ENCODE data around the gene TICAM1. TPM values are rescaled to one million over a fixed set of nuclear protein-coding genes. Genes with fewer than 3 reads are reported as not detected.

Gene TICAM1
- total RNA-seq, 2 experiments from 2014 or later: 14.7 to 15.0 TPM

- no peak overlapping the region for H3K27ac Mint-ChIP-seq
- peaks cover 3% of the 10 kb centered on the region for H3K9me3 Mint-ChIP-seq
- Histone ChIP-seq H3K9me3 (ENCODE audit: control insufficient read depth in 1 of 2, insufficient read depth in 1 of 2, low read length in 2 of 2) (peaks cover 0 to 6% of the 10 kb centered on the region in 2 experiments), H3K27ac (ENCODE audit: low read depth in 1 of 2, low read length in 2 of 2) (no peak overlapping the region), H3K36me3 (ENCODE audit: insufficient read depth, low read length) (no peaks in the 10 kb centered on the region), H3K27me3 (ENCODE audit: control insufficient read depth in 1 of 2, insufficient read depth in 2 of 2, low read length in 2 of 2) (peaks cover 0 to 9% of the 10 kb centered on the region in 2 experiments), H3K4me3 (ENCODE audit: low read length) (no peak overlapping the region), H3K4me1 (ENCODE audit: insufficient read depth, low read length) (peaks cover 5% of the 10 kb centered on the region)
- CTCF ChIA-PET: no interaction called here
- POLR2A ChIA-PET: no interaction called here
- intact Hi-C loops (cut with DNase I, micrococcal nuclease): no loop called here
- no peak overlapping the region for H3K4me3 Mint-ChIP-seq
- TF ChIP-seq CTCF (IDR thresholded peaks at IDR 0.05): no peak
- no peak for ATAC-seq (ENCODE audit: poor library complexity)
- H3K36me3 Mint-ChIP-seq (ENCODE audit: low read depth): no peaks in the 10 kb centered on the region
- peaks cover 37% of the 10 kb centered on the region for H3K27me3 Mint-ChIP-seq
- peaks cover 5% of the 10 kb centered on the region for H3K4me1 Mint-ChIP-seq (ENCODE audit: low read depth)
- no peak for DNase-seq
These were observed 58.4 kb downstream of the TICAM1 start for GRCh38 chr19:4773047-4773640.

GRCh38 chr19:4772566-4772965, 58.9 kb downstream of the TICAM1 start:
- H3K27ac ChIP-seq (ENCODE audit: low read depth in 1 of 2, low read length in 2 of 2): no peak overlapping the region
- CTCF ChIA-PET: no interaction called here
- peaks cover 5% of the 10 kb centered on the region for H3K4me1 ChIP-seq (ENCODE audit: insufficient read depth, low read length)
- no peak overlapping the region for H3K4me3 Mint-ChIP-seq
- DNase-seq: no peak
- intact Hi-C loops (cut with DNase I, micrococcal nuclease): no loop called here
- peaks cover 0 to 9% of the 10 kb centered on the region in 2 experiments for H3K27me3 ChIP-seq (ENCODE audit: control insufficient read depth in 1 of 2, insufficient read depth in 2 of 2, low read length in 2 of 2)
- H3K9me3 ChIP-seq (ENCODE audit: control insufficient read depth in 1 of 2, insufficient read depth in 1 of 2, low read length in 2 of 2): peaks cover 0 to 6% of the 10 kb centered on the region in 2 experiments
- peaks cover 32% of the 10 kb centered on the region for H3K27me3 Mint-ChIP-seq
- H3K9me3 Mint-ChIP-seq: peaks cover 3% of the 10 kb centered on the region
- no peaks in the 10 kb centered on the region for H3K36me3 ChIP-seq (ENCODE audit: insufficient read depth, low read length)
- no peak for TF ChIP-seq CTCF (IDR thresholded peaks at IDR 0.05)
- H3K4me1 Mint-ChIP-seq (ENCODE audit: low read depth): peaks cover 5% of the 10 kb centered on the region
- no peak overlapping the region for H3K4me3 ChIP-seq (ENCODE audit: low read length)
- no peak for ATAC-seq (ENCODE audit: poor library complexity)
- H3K27ac Mint-ChIP-seq: no peak overlapping the region
- POLR2A ChIA-PET: no interaction called here
- no peaks in the 10 kb centered on the region for H3K36me3 Mint-ChIP-seq (ENCODE audit: low read depth)

GRCh38 chr19:4768934-4769777, 62.4 kb downstream of the TICAM1 start:
- DNase-seq: peak; percentile 65 to 91 (median 74)
- Mint-ChIP-seq H3K27ac (no peak overlapping the region), H3K9me3 (peaks cover 3% of the 10 kb centered on the region), H3K27me3 (peaks cover 36% of the 10 kb centered on the region), H3K36me3 (ENCODE audit: low read depth) (no peaks in the 10 kb centered on the region), H3K4me3 (no peak overlapping the region), H3K4me1 (ENCODE audit: low read depth) (peaks cover 5% of the 10 kb centered on the region)
- H3K4me1 ChIP-seq (ENCODE audit: insufficient read depth, low read length): peaks cover 5% of the 10 kb centered on the region
- no peak for TF ChIP-seq CTCF (IDR thresholded peaks at IDR 0.05)
- H3K27me3 ChIP-seq (ENCODE audit: control insufficient read depth in 1 of 2, insufficient read depth in 2 of 2, low read length in 2 of 2): peaks cover under 1 to 3% of the 10 kb centered on the region in 2 experiments
- H3K9me3 ChIP-seq (ENCODE audit: control insufficient read depth in 1 of 2, insufficient read depth in 1 of 2, low read length in 2 of 2): no peaks in the 10 kb centered on the region
- H3K4me3 ChIP-seq (ENCODE audit: low read length): no peak overlapping the region
- POLR2A ChIA-PET: interaction anchor here (1.2 to 1.6 kb wide), 2 partner anchors 22 to 44 kb away, joined by 3 to 8 read pairs; partner anchors contain the start of gene FEM1A
- ATAC-seq (ENCODE audit: poor library complexity): peak; percentile 97
- intact Hi-C loops (cut with DNase I, micrococcal nuclease): no loop called here
- no peaks in the 10 kb centered on the region for H3K36me3 ChIP-seq (ENCODE audit: insufficient read depth, low read length)
- no peak overlapping the region for H3K27ac ChIP-seq (ENCODE audit: low read depth in 1 of 2, low read length in 2 of 2)
- CTCF ChIA-PET: interaction anchor here (0.8 to 1.3 kb wide), 3 partner anchors 22 to 37 kb away, joined by 3 to 7 read pairs (median 5); partner anchors contain the start of gene FEM1A

Small RNAs within 50 kb of the gene (microRNA-seq; reads per million reads assigned to microRNA genes)
- 1.8 reads per million for gene MIR7-3 (ENCODE audit: borderline microRNAs expressed, borderline replicate concordance)

Other genes with a start within 250 kb of the TICAM1 start
- 1 to 10 TPM; 4.4 to 5.1 TPM for gene TNFAIP8L1, start 192.2 kb downstream of the TICAM1 start, total RNA-seq
- 10 to 100 TPM; 22.0 to 23.0 TPM for gene MYDGF, start 161.4 kb downstream of the TICAM1 start, total RNA-seq
- gene DPP9, start 107.9 kb downstream of the TICAM1 start, total RNA-seq: 10 to 100 TPM; 67.9 to 72.8 TPM
- 10 to 100 TPM; 11.8 to 12.1 TPM for gene FEM1A, start 40.0 kb downstream of the TICAM1 start, total RNA-seq
- 10 to 100 TPM; 18.2 to 19.1 TPM for gene PLIN3, start 36.0 kb upstream of the TICAM1 start, total RNA-seq
- gene ARRDC5, start 71.2 kb upstream of the TICAM1 start, total RNA-seq: 1 to 10 TPM; 4.4 to 4.7 TPM
- under 1 TPM; 0.16 to 0.20 TPM for gene UHRF1, start 77.8 kb upstream of the TICAM1 start, total RNA-seq
- 10 to 100 TPM; 41.8 to 42.5 TPM for gene KDM4B, start 137.4 kb upstream of the TICAM1 start, total RNA-seq